ENCODE results near the gene ITGAX.

DNA sequence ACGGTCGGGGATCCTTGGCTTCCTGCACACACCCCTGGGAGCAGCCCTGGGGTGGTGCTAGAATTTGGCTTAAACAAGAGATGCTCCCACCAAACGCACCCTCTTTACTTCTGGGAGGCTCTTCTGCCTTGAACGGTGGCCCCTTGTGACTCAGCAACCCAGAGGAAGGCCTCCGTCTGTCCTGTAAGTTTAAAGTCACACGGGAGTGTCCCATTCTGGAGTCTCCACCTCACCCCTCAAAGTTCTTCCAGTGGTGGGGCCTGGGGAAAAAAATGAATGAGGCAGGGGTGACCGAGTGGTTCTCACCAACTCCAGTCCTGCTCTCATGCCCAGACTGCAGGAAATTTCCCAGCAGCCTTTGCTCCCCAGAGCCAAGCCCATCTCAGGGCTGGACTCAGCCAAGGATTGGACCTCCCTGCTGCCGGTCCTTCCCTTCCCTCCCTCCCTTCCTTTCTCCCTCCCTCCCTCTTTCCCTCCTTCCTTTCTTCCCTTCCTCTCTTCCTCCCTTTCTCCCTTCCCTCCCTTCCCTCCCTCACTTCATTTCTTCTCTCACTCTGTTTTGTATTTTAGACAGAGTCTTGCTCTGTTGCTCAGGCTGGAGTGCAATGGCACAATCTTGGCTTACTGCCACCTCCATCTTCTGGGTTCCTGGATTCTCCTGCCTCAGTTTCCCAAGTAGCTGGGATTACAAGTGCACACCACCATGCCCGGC is 49.5 kb downstream of the ITGAX start:
- TF ChIP-seq, protein P1, sequence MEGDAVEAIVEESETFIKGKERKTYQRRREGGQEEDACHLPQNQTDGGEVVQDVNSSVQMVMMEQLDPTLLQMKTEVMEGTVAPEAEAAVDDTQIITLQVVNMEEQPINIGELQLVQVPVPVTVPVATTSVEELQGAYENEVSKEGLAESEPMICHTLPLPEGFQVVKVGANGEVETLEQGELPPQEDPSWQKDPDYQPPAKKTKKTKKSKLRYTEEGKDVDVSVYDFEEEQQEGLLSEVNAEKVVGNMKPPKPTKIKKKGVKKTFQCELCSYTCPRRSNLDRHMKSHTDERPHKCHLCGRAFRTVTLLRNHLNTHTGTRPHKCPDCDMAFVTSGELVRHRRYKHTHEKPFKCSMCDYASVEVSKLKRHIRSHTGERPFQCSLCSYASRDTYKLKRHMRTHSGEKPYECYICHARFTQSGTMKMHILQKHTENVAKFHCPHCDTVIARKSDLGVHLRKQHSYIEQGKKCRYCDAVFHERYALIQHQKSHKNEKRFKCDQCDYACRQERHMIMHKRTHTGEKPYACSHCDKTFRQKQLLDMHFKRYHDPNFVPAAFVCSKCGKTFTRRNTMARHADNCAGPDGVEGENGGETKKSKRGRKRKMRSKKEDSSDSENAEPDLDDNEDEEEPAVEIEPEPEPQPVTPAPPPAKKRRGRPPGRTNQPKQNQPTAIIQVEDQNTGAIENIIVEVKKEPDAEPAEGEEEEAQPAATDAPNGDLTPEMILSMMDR (IDR thresholded peaks at IDR 0.05) = no peak
- no peak for TF ChIP-seq POLR2A (IDR thresholded peaks at IDR 0.05)
